Measurements from ENCODE around the gene KIF26B. TPM values are rescaled to one million over a fixed set of nuclear protein-coding genes. Genes with fewer than 3 reads are reported as not detected.

Gene KIF26B
- total and polyA plus RNA-seq, 10 of the 15 experiments (the other 5 are each of a cell fraction or from before 2014, with no cell fraction given): 0.35 to 11.6 (median 2.2) TPM

GRCh38 chr1:245361065-245361464, 206.3 kb downstream of the KIF26B start:
- H3K4me2 ChIP-seq (ENCODE audit: control insufficient read depth, insufficient read depth): no peak overlapping the region
- no peak overlapping the region for H3K9ac ChIP-seq (ENCODE audit: control insufficient read depth, insufficient read depth, low read length)
- no peak overlapping the region for H3K27ac ChIP-seq (ENCODE audit: control insufficient read depth, insufficient read depth)
- ATAC-seq (no peak), FAIRE-seq (no peak), DNase-seq (ENCODE audit: low read depth, low spot score) (no peak)
- H3K79me2 ChIP-seq (ENCODE audit: control insufficient read depth, insufficient read depth, low read length): no peaks in the 10 kb centered on the region
- WGBS (ENCODE audit: insufficient coverage, insufficient replicate concordance, low lambda C conversion rate, missing lambda C conversion rate): 56% methylated on average over 11 of the region's 11 CpGs
- ChIA-PET RAD21 (ENCODE audit: unreplicated experiment) (no interaction called here), POLR2A (no interaction called here), SMC1A (ENCODE audit: uncharacterized antibody, unreplicated experiment) (no interaction called here), CTCF (no interaction called here)
- BruUV-seq (replicated peaks): no TSS peak
- no peak overlapping the region for H3K4me3 ChIP-seq
- no peak overlapping the region for H2AFZ ChIP-seq (ENCODE audit: control insufficient read depth, low read depth, low read length)
- intact Hi-C loops (cut with micrococcal nuclease; ENCODE audit: unreplicated experiment) (no loop called here), in situ Hi-C loops (cut with MboI) (no loop called here)
- no peaks in the 10 kb centered on the region for H3K9me3 ChIP-seq (replicated peaks; ENCODE audit: control insufficient read depth, insufficient read depth, low read length)
- H4K20me1 ChIP-seq (ENCODE audit: control insufficient read depth, insufficient read depth): no peaks in the 10 kb centered on the region
- H3K36me3 ChIP-seq (ENCODE audit: control insufficient read depth in 2 of 2, insufficient read depth in 2 of 2, low read length in 1 of 2): no peaks in the 10 kb centered on the region
- TF ChIP-seq STAT1 (conservative IDR thresholded peaks at IDR 0.05) (no peak), ZSCAN29 (IDR thresholded peaks at IDR 0.05) (no peak), ZBTB4 (CRISPR knock-in tag; IDR thresholded peaks at IDR 0.05) (no peak), NFIC (IDR thresholded peaks at IDR 0.05; ENCODE audit: low read depth, low read length) (no peak), CHD1 (IDR thresholded peaks at IDR 0.05; ENCODE audit: low read depth, low read length) (no peak), NRF1 (conservative IDR thresholded peaks at IDR 0.05; ENCODE audit: low read depth, low read length) (no peak), SP1 (IDR thresholded peaks at IDR 0.05; ENCODE audit: low read depth, low read length) (no peak)
- no peaks in the 10 kb centered on the region; a peak in 1 of 4 replicates for H3K27me3 ChIP-seq (replicated peaks in 1 of 2; ENCODE audit: control insufficient read depth in 2 of 2, insufficient read depth in 2 of 2, low read length in 1 of 2)
- H3K4me1 ChIP-seq (ENCODE audit: control insufficient read depth, insufficient read depth, low read length): no peaks in the 10 kb centered on the region
